Panc1 (cell line): Measurements from ENCODE around the gene KRIT1.

ENCODE experiments used
- CTCF ChIP-seq: fragments of 450-650 bp; IDR thresholded peaks from 2 replicates; pipeline ENCODE4 v1.5.1; 2017; ENCODE audit warnings: mild to moderate bottlenecking
- POLR2AphosphoS5 ChIP-seq: IDR thresholded peaks from 2 replicates; pipeline ENCODE4 v1.6.1; 2012; ENCODE audit warnings: mild to moderate bottlenecking, low read depth, low read length, moderate library complexity
- TCF7L2 ChIP-seq: IDR thresholded peaks from 2 replicates; pipeline ENCODE4 v1.6.1; 2011; ENCODE audit warnings: mild to moderate bottlenecking, low read depth, low read length, inconsistent platforms

GRCh38 chr7:92292981-92293380 lies 47.3 kb upstream of the KRIT1 start:
- no peak for TF ChIP-seq POLR2AphosphoS5
- TF ChIP-seq CTCF: no peak
- TF ChIP-seq TCF7L2: no peak
